Vagina (tissue), 2 donors: ENCODE results near the gene TRAF5. TPM values are rescaled to one million over a fixed set of nuclear protein-coding genes. Genes with fewer than 3 reads are reported as not detected.
A peak's percentile ranks its signal among the peaks of the same experiment; 100 is the strongest.

Source experiments
- DNase-seq, 2 donors: peaks; one replicate each; pipeline ENCODE4 v3.0.0-alpha.2; 2017; ENCODE audit errors: extremely low spot score in 2 of 2
- H3K27ac ChIP-seq: fragments of 200-600 bp; sonication (generic); one replicate; pipeline ENCODE4 v1.5.1; 2019
- H3K27me3 ChIP-seq: fragments of 200-600 bp; sonication (generic); one replicate; pipeline ENCODE4 v1.5.1; 2019
- H3K36me3 ChIP-seq, 2 donors: fragments of 200-600 bp; sonication (generic); one replicate each; pipeline ENCODE4 v1.5.1; 2017 to 2019
- H3K4me1 ChIP-seq: fragments of 200-600 bp; sonication (generic); one replicate; pipeline ENCODE4 v1.5.1; 2019
- H3K4me3 ChIP-seq, 2 donors: fragments of 200-600 bp; sonication (generic); 1 replicate in 1 of 2; 2 replicates in 1 of 2; pipeline ENCODE4 v1.5.1; 2016 to 2019
- H3K9me3 ChIP-seq: fragments of 200-600 bp; sonication (generic); one replicate; pipeline ENCODE4 v1.5.1; 2019
- POLR2A ChIP-seq, 2 donors: fragments of 450-650 bp; IDR thresholded peaks; one replicate each; pipeline ENCODE4 v1.6.1; 2017; ENCODE audit warnings: antibody characterized with exemption in 2 of 2, mild to moderate bottlenecking in 2 of 2, moderate library complexity in 2 of 2
- POLR2AphosphoS5 ChIP-seq, 2 donors: sonication (generic); formaldehyde crosslinking; IDR thresholded peaks; one replicate each; pipeline ENCODE4 v1.9.0; 2017; ENCODE audit warnings: antibody characterized with exemption in 2 of 2, mild to moderate bottlenecking in 2 of 2, low read depth in 1 of 2; ENCODE audit not compliant: insufficient read depth in 1 of 2
- intact Hi-C: fragments of 100-400 bp; cut with DNase I; formaldehyde crosslinking; loops from one replicate; pipeline ENCODE4 v1.15.1; 2023
- total RNA-seq: library from RNA; depleted of rRNA; stranded (reverse); fragments of >200 nt; gene quantifications from one replicate; pipeline ENCODE4 v1.2.3, GENCODE V29; 2016
- TF ChIP-seq, protein P1 (sequence below), 3 experiments: fragments of 450-650 bp in 2 of 3; fragments of 200-600 bp in 1 of 3; sonication (generic) in 1 of 3; IDR thresholded peaks; one replicate each; pipeline ENCODE4 v1.5.1; 2017 to 2019; ENCODE audit warnings: antibody characterized with exemption in 3 of 3, mild to moderate bottlenecking in 2 of 3, moderate library complexity in 2 of 3

The TRAF5 gene
- total RNA-seq, 1 donor from 2014 or later, result 14.0 TPM

DNA sequence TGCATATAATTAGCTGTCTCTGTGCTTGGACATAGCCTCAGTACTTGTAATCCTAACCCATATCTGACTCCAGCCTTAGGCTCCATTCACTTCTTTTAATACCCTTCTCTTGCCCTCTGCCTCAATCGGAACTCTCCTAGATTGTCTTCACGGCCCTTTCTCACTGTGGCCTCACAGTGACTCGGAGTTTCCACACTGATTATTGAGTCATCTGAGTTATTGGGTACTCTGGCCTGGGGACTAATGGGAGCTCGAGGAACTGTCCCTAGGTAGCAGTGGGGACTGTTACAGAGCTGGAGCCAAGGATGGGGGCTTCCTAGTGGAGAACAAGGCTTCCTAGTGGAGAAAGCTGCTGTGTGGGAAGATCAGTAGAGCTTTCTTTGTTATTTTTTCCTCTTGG lies 17.0 kb downstream of the TRAF5 start:
- no peaks in the 10 kb centered on the region for H3K27me3 ChIP-seq
- H3K36me3 ChIP-seq, result no peaks in the 10 kb centered on the region
- H3K4me3 ChIP-seq, result no peak overlapping the region
- no peaks in the 10 kb centered on the region for H3K9me3 ChIP-seq
- H3K4me1 ChIP-seq, result peaks cover 10% of the 10 kb centered on the region
- TF ChIP-seq POLR2AphosphoS5 (IDR thresholded peaks at IDR 0.05; ENCODE audit: insufficient read depth in 1 of 2, low read depth in 1 of 2) (no peak), POLR2A (IDR thresholded peaks at IDR 0.05) (no peak)
- TF ChIP-seq, protein P1, sequence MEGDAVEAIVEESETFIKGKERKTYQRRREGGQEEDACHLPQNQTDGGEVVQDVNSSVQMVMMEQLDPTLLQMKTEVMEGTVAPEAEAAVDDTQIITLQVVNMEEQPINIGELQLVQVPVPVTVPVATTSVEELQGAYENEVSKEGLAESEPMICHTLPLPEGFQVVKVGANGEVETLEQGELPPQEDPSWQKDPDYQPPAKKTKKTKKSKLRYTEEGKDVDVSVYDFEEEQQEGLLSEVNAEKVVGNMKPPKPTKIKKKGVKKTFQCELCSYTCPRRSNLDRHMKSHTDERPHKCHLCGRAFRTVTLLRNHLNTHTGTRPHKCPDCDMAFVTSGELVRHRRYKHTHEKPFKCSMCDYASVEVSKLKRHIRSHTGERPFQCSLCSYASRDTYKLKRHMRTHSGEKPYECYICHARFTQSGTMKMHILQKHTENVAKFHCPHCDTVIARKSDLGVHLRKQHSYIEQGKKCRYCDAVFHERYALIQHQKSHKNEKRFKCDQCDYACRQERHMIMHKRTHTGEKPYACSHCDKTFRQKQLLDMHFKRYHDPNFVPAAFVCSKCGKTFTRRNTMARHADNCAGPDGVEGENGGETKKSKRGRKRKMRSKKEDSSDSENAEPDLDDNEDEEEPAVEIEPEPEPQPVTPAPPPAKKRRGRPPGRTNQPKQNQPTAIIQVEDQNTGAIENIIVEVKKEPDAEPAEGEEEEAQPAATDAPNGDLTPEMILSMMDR (IDR thresholded peaks at IDR 0.05), result no peak
- peak in 1 of 2 donors; percentile 67 for DNase-seq
- no peak overlapping the region for H3K27ac ChIP-seq
- intact Hi-C loops, result no loop called here

DNA sequence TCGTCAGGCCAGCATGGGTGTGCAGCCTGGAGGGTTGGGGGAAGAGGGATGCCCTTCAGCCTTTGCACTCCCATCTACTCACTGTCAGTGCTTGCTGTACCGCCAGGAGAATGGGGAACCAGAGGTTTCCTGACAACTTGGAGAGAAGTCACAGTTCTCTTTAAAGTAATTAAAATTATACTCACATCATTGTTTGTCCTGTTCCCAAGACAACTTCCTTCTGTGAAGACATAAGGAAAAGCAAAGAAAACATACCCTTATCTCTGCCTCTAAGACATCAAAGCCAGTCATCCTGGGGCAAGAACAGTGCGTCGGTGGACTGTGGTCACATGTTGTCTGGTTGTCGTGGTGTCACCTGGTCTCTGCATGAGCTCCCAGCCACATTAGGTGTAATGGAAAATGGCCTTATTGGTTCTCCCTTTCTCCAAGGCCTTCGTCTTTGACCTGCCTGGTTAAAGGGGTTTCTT lies 17.6 kb downstream of the TRAF5 start:
- Histone ChIP-seq H3K36me3 (no peaks in the 10 kb centered on the region), H3K9me3 (no peaks in the 10 kb centered on the region), H3K4me3 (no peak overlapping the region), H3K4me1 (peaks cover 10% of the 10 kb centered on the region), H3K27ac (no peak overlapping the region), H3K27me3 (no peaks in the 10 kb centered on the region)
- intact Hi-C loops, result no loop called here
- DNase-seq, result peak in 1 of 2 donors; percentile 67
- TF ChIP-seq, protein P1 (IDR thresholded peaks at IDR 0.05), result no peak
- TF ChIP-seq POLR2AphosphoS5 (IDR thresholded peaks at IDR 0.05; ENCODE audit: insufficient read depth in 1 of 2, low read depth in 1 of 2), result no peak
- TF ChIP-seq POLR2A (IDR thresholded peaks at IDR 0.05), result no peak

DNA sequence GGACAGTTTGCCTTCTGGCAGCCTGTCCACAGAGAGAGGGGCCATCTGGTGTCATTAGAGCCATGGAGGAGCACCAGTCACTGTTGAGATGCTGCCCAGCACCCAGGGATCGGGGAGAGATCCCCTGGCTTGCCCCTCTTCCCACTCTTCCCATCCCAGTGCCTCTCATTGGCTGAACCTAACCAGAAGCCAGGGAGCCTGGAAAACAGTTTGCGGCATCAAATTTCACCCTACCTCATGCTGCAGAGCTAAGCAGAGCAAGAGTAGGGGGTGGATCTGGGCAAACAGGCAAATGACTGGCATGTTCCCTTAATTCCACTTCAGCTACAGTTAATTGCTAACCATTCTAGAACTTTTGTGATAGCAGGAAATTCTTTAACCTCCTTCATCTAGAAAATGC lies 19.1 kb downstream of the TRAF5 start:
- TF ChIP-seq POLR2A (IDR thresholded peaks at IDR 0.05) (no peak), POLR2AphosphoS5 (IDR thresholded peaks at IDR 0.05; ENCODE audit: insufficient read depth in 1 of 2, low read depth in 1 of 2) (no peak)
- TF ChIP-seq, protein P1 (IDR thresholded peaks at IDR 0.05), result no peak
- Histone ChIP-seq H3K4me1 (no peaks in the 10 kb centered on the region), H3K27ac (no peak overlapping the region), H3K9me3 (no peaks in the 10 kb centered on the region), H3K4me3 (no peak overlapping the region), H3K27me3 (no peaks in the 10 kb centered on the region), H3K36me3 (no peaks in the 10 kb centered on the region)
- intact Hi-C loops, result no loop called here
- peak in 1 of 2 donors; percentile 75 for DNase-seq

DNA sequence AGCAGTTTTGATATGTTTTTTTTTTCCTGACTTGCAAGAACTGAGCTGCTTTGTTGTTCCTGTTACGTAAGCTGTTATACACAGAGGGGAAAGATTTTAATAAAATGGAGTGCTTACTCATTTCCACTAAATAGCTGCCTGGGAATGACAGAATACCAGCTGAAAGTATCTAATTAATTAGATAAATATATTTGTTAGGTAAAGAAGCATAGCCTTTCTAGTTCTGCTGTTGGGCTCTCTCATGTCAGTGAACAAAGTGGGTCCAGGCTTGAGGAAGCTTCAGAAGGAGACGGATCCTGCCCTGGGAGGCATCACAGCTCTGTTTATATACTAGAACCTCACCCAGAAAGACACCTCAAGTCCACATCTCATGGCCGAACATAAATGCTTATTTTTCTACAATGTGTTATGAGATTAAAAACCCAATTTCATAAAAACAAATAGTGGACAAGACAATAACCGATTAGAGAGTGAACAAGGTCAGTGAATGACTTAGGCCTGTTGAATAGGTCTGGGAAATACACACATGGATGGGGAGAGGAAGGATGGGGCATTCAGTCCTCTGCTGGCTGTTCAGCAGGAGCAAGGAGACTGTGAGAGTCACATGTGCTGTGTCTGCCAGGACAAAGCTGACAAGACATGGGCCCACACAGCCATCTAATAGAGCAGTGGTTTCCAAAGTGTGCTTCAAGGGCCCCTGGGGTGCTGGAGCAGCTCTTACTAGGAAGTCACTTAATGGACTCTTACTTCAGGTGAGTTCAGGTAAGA lies 20.6 kb downstream of the TRAF5 start:
- peak in 1 of 2 donors; percentile 49 for DNase-seq
- Histone ChIP-seq H3K27me3 (no peaks in the 10 kb centered on the region), H3K4me3 (no peak overlapping the region), H3K36me3 (no peaks in the 10 kb centered on the region), H3K4me1 (no peaks in the 10 kb centered on the region), H3K9me3 (no peaks in the 10 kb centered on the region), H3K27ac (no peak overlapping the region)
- intact Hi-C loops, result no loop called here
- TF ChIP-seq POLR2AphosphoS5 (IDR thresholded peaks at IDR 0.05; ENCODE audit: insufficient read depth in 1 of 2, low read depth in 1 of 2), result no peak
- TF ChIP-seq, protein P1 (IDR thresholded peaks at IDR 0.05), result no peak
- no peak for TF ChIP-seq POLR2A (IDR thresholded peaks at IDR 0.05)

DNA sequence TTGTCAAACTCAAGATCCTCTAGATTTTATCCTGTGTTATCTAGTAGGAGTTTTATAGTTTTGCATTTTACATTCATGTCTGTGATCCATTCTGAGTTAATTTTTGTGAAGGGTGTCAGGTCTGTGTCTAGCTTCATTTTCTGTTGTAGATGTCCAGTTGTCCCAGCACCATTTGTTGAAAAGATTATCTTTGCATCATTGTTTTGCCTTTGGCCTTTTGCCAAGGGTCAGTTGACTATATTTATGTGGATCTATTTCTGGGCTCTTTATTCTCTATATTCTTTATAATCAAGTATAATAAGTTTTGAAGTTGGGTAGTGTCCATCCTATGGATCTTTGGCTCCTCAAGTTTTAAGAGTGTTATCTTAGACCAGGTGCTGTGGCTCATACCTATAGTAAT lies 21.9 kb downstream of the TRAF5 start:
- H3K4me3 ChIP-seq, result no peak overlapping the region
- H3K36me3 ChIP-seq, result no peaks in the 10 kb centered on the region
- H3K27ac ChIP-seq, result no peak overlapping the region
- H3K9me3 ChIP-seq, result no peaks in the 10 kb centered on the region
- TF ChIP-seq POLR2AphosphoS5 (IDR thresholded peaks at IDR 0.05; ENCODE audit: insufficient read depth in 1 of 2, low read depth in 1 of 2) (no peak), POLR2A (IDR thresholded peaks at IDR 0.05) (no peak)
- TF ChIP-seq, protein P1 (IDR thresholded peaks at IDR 0.05), result no peak
- no peak for DNase-seq
- H3K4me1 ChIP-seq, result no peaks in the 10 kb centered on the region
- no peaks in the 10 kb centered on the region for H3K27me3 ChIP-seq
- intact Hi-C loops, result no loop called here
